Mammary epithelial cell (primary cell): ENCODE measurements around the gene APIP.

Experiments
- EZH2 ChIP-seq: IDR thresholded peaks from 2 replicates; pipeline ENCODE4 v1.6.1; 2012; ENCODE audit warnings: low read length, inconsistent platforms, borderline replicate concordance
- TF ChIP-seq, protein P1 (sequence below), 2 donors: IDR thresholded peaks in 1 of 2; conservative IDR thresholded peaks in 1 of 2; 2 replicates each; pipeline ENCODE4 v1.5.1; 2011 to 2012; ENCODE audit warnings: inconsistent platforms in 2 of 2, low read length in 2 of 2, mild to moderate bottlenecking in 2 of 2, control low read depth in 1 of 2, low read depth in 1 of 2; ENCODE audit not compliant: insufficient read depth in 1 of 2; ENCODE audit errors: extremely low read depth in 1 of 2

DNA sequence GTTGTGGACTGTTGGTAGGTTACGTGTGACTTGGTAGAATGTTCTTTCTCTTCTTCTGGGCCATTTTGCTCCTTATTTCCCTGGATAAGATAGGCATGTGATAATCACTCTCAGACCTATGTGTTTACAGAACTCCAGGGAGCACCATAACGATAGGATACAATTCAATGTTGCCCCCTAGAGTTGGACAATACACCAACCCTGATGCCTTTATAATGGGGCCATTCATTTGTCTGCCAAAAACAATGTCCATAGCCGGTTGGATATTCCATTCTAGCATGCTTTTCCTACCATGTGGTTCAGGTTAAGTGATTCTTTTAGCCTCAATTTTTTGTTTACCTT is 60.5 kb downstream of the APIP start:
- no peak for TF ChIP-seq EZH2
- TF ChIP-seq, protein P1, sequence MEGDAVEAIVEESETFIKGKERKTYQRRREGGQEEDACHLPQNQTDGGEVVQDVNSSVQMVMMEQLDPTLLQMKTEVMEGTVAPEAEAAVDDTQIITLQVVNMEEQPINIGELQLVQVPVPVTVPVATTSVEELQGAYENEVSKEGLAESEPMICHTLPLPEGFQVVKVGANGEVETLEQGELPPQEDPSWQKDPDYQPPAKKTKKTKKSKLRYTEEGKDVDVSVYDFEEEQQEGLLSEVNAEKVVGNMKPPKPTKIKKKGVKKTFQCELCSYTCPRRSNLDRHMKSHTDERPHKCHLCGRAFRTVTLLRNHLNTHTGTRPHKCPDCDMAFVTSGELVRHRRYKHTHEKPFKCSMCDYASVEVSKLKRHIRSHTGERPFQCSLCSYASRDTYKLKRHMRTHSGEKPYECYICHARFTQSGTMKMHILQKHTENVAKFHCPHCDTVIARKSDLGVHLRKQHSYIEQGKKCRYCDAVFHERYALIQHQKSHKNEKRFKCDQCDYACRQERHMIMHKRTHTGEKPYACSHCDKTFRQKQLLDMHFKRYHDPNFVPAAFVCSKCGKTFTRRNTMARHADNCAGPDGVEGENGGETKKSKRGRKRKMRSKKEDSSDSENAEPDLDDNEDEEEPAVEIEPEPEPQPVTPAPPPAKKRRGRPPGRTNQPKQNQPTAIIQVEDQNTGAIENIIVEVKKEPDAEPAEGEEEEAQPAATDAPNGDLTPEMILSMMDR (conservative IDR thresholded peaks at IDR 0.05 in 1 of 2, IDR thresholded peaks at IDR 0.05 in 1 of 2; ENCODE audit: extremely low read depth in 1 of 2, insufficient read depth in 1 of 2, low read depth in 1 of 2, low read length in 2 of 2) = no peak
